HG02870 (cell line): ENCODE results near the gene OR1J2.
"Not testable (repeated sequence)": the region's sequence is repeated elsewhere in the genome, so short reads cannot be mapped to it uniquely, and the experiment has no call there.

Experiments
- ATAC-seq: cut with Tn5 transposase; IDR thresholded peaks from one replicate; pipeline ENCODE4 v1.9.1; 2021; ENCODE audit warnings: mild to moderate bottlenecking, moderate library complexity; ENCODE audit not compliant: unreplicated experiment

Gene OR1J2

GRCh38 chr9:122510502-122510901 lies at the start of gene OR1J2:
TSS of gene OR1J2 (plus strand) at chr9:122510802. CDS start at chr9:122510802, 0 bp downstream.
- no peak for ATAC-seq

GRCh38 chr9:122463828-122464632 lies 46.6 kb upstream of the OR1J2 start:
- ATAC-seq, result no peak

- no peak for ATAC-seq
These were observed 45.7 kb upstream of the OR1J2 start for GRCh38 chr9:122464633-122465567.

- no peak for ATAC-seq
These were observed 44.1 kb upstream of the OR1J2 start for GRCh38 chr9:122466456-122466855.

GRCh38 chr9:122468735-122469134 lies 41.9 kb upstream of the OR1J2 start:
- ATAC-seq, result no peak

GRCh38 chr9:122474561-122474960 lies 36.0 kb upstream of the OR1J2 start:
- ATAC-seq, result no peak

GRCh38 chr9:122475717-122476116 lies 34.9 kb upstream of the OR1J2 start:
- ATAC-seq, result no peak

GRCh38 chr9:122477346-122477745 lies 33.3 kb upstream of the OR1J2 start:
- ATAC-seq, result no peak

- ATAC-seq, result no peak
These were observed 32.8 kb upstream of the OR1J2 start, which contains the start of gene OR1J1 for GRCh38 chr9:122477826-122478225. TSS of gene OR1J1 (minus strand) at chr9:122477926. CDS start at chr9:122477926, 0 bp downstream.

GRCh38 chr9:122479062-122479461 lies 31.5 kb upstream of the OR1J2 start:
- ATAC-seq, result no peak

GRCh38 chr9:122498883-122499288 lies 11.7 kb upstream of the OR1J2 start:
- ATAC-seq, result no peak

- ATAC-seq, result no peak
These were observed 3.6 kb upstream of the OR1J2 start for GRCh38 chr9:122506964-122507363.

GRCh38 chr9:122518226-122518625 lies 7.6 kb downstream of the OR1J2 start:
- no peak for ATAC-seq

- no peak for ATAC-seq
These were observed 8.2 kb downstream of the OR1J2 start, which contains the start of gene OR1J4 for GRCh38 chr9:122518841-122519240. TSS of gene OR1J4 (plus strand) at chr9:122519141. CDS start at chr9:122519141, 0 bp downstream.

GRCh38 chr9:122519376-122519775 lies 8.8 kb downstream of the OR1J2 start:
- no peak for ATAC-seq

- ATAC-seq, result no peak
These were observed 16.0 kb downstream of the OR1J2 start for GRCh38 chr9:122526602-122527001.

GRCh38 chr9:122527193-122527592 lies 16.6 kb downstream of the OR1J2 start, which contains the start of gene OR1N1:
TSS of gene OR1N1 (minus strand) at chr9:122527293. CDS start at chr9:122527293, 0 bp downstream.
- ATAC-seq, result no peak

GRCh38 chr9:122531157-122531556 lies 20.6 kb downstream of the OR1J2 start:
- ATAC-seq, result not testable (repeated sequence)

- ATAC-seq, result no peak
These were observed 25.5 kb downstream of the OR1J2 start for GRCh38 chr9:122536134-122536533.

GRCh38 chr9:122537066-122537465 lies 26.5 kb downstream of the OR1J2 start:
- ATAC-seq, result not testable (repeated sequence)

GRCh38 chr9:122538757-122539156 lies 28.2 kb downstream of the OR1J2 start:
- ATAC-seq, result no peak
